Loucy (cell line): ENCODE data around the gene PDRG1.

ENCODE experiments used
- EZH2phosphoT487 ChIP-seq: fragments of 200-600 bp; IDR thresholded peaks from 2 replicates; pipeline ENCODE4 v1.6.1; 2018; ENCODE audit warnings: antibody characterized with exemption, mild to moderate bottlenecking, moderate library complexity, borderline replicate concordance
- TF ChIP-seq, protein P1 (sequence below): fragments of 200-600 bp; sonication (generic); conservative IDR thresholded peaks from 2 replicates; pipeline ENCODE4 v1.5.1; 2014; ENCODE audit warnings: mild to moderate bottlenecking, antibody characterized with exemption, low read length

DNA sequence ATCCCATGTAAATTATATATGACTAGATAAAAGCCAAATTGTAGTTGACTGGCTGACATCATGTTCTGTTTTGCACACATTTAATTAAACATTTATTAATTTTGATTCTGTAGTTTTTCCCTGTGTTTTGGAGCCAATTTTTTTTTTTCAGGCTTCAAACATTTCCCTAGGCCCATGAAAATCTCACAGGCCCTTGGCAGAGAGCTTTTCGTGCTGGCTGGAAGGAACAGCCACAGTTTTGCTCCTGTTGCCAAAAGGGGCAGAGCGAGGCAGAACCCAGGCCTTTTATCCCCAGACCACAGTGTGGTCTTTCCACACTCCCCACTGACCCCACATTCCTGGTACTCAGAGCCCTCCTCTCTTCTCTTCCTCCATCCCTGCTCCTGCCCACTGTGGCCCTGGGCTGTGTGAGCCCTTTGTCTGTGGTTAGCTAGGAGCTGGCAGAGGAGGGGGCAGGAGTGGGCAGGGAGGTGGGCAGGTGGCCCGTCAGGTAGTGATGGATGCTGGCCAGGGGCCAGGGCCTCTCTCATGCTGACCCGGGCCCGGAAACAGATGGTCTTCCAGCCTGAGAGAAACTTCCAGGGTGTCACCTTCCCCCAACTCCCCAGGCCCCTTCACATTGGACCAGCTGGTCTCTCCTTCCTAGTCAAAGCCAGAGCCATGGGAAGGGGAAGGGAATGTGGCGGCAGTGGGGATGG, 38.9 kb upstream of the PDRG1 start:
- TF ChIP-seq, protein P1, sequence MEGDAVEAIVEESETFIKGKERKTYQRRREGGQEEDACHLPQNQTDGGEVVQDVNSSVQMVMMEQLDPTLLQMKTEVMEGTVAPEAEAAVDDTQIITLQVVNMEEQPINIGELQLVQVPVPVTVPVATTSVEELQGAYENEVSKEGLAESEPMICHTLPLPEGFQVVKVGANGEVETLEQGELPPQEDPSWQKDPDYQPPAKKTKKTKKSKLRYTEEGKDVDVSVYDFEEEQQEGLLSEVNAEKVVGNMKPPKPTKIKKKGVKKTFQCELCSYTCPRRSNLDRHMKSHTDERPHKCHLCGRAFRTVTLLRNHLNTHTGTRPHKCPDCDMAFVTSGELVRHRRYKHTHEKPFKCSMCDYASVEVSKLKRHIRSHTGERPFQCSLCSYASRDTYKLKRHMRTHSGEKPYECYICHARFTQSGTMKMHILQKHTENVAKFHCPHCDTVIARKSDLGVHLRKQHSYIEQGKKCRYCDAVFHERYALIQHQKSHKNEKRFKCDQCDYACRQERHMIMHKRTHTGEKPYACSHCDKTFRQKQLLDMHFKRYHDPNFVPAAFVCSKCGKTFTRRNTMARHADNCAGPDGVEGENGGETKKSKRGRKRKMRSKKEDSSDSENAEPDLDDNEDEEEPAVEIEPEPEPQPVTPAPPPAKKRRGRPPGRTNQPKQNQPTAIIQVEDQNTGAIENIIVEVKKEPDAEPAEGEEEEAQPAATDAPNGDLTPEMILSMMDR, result no peak
- no peak for TF ChIP-seq EZH2phosphoT487
